NCI-H1930 (cell line): ENCODE data around the gene UBTD1.
"Not testable (repeated sequence)": the region's sequence is repeated elsewhere in the genome, so short reads cannot be mapped to it uniquely, and the experiment has no call there.

Source experiments
- DNase-seq, 2 experiments: peaks; one replicate each; lab custom pipeline; 2025; lab: John Stamatoyannopoulos, UW

Gene UBTD1

GRCh38 chr10:97538839-97539238 lies 40.1 kb downstream of the UBTD1 start:
- no peak for DNase-seq

- DNase-seq: no peak
Observed at GRCh38 chr10:97539523-97540200, 40.9 kb downstream of the UBTD1 start.

DNA sequence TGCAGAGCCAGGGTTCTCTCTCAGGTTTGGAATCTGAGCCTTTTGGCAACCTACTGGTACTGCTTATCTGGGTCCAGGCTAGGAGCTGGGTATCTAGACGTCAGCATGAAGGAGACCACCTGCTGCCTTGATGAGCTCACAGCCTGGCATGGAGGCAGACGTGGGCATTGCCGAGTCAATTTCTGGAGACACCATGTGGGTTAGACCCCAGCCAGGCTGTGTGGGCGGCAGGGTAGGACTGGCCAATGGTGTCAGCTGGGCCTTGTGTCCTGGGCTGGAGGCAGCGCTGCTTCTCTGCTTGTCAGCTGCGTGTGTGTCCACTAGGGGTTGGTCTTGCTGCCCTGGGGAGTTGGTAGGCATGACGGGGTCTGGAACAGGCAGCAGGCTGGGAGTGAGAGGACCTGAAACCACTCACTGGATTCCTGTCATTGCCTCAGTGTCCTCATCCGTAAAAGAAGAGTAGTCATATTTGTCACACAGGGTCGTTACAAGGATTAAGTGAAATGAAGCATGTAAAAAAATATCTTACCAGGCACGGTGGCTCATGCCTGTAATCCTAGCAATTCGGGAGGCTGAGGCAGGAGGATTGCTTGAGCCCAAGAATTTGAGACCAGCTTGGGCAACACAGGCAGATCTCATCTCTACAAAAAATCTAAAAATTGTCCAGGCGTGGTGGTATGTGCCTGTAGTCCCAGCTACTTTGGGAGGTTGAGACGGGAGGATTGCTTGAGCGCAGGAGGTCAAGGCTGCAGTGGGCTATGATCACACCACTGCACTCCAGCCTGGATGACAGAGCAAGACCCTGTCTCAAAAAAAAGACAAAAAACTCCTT lies 42.2 kb downstream of the UBTD1 start:
- DNase-seq: no peak

- no peak for DNase-seq
Observed at GRCh38 chr10:97542169-97543024, 43.7 kb downstream of the UBTD1 start.

GRCh38 chr10:97543025-97543546 lies 44.4 kb downstream of the UBTD1 start:
- DNase-seq: no peak

GRCh38 chr10:97546456-97547270 lies 47.9 kb downstream of the UBTD1 start:
- no peak for DNase-seq

- no peak for DNase-seq
Observed at GRCh38 chr10:97547271-97547600, 48.5 kb downstream of the UBTD1 start.

GRCh38 chr10:97547962-97548361 lies 49.2 kb downstream of the UBTD1 start:
- DNase-seq: no peak

DNA sequence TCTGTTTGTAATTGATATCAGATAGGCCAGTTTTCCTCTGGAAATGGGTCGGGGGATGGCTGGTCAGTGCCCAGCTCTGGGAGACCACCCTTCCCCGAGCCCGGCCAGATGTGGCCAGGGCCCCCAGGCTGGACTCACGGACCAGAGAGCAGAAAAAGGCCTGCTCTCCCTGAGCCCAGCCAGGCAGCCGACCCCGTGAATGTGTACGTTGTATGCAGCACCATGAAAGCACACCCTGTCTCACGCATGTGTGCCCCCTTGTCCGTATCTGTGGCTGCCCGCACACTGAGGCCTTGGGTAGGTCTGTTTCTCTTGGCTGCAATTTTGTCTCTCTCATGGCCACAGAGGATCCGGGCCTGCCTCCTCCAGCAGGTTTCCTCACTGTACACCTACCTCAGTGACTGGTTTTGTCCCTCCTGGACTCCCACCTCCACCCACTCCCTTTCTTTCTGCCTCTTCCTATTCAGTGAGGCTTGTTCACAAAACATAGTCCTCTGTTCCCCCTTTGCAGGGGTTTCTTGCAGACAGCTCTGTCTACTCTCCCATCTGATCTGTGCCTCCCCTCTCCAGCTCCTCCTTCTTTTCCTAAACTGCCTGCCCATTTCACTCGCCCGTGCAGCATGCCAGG lies 50.2 kb downstream of the UBTD1 start:
- DNase-seq: no peak

GRCh38 chr10:97549587-97550322 lies 51.0 kb downstream of the UBTD1 start:
- no peak for DNase-seq

- DNase-seq: no peak
Observed at GRCh38 chr10:97550336-97551149, 51.8 kb downstream of the UBTD1 start.

GRCh38 chr10:97551271-97551670 lies 52.5 kb downstream of the UBTD1 start:
- no peak for DNase-seq

DNA sequence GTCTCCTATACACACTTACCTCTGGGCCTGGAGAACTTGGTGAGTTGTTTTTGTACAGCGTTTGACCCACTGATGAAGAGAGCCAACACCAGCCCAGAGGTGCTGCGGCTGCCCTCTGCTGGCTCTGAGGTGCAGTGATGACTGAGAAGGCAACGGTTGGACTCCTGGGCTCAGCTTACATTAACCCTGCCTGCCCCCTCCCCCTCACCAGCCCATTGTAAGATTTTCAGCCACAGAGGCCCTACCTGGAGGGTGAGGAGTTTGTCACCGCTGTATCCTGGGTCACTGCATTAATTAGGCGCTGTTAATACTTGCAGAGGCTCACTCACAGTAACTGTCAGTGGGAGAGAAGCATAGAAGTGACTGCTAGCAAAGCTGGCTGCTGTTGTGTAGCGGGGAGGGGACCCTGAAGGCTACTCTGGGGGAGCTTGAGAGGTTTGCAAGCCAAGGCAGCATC lies 54.9 kb downstream of the UBTD1 start:
- peak in 1 of 2 experiments; percentile 13 for DNase-seq

- DNase-seq: not testable (repeated sequence)
Observed at GRCh38 chr10:97554336-97554735, 55.6 kb downstream of the UBTD1 start.

GRCh38 chr10:97555541-97555940 lies 56.8 kb downstream of the UBTD1 start:
- DNase-seq: not testable (repeated sequence)

DNA sequence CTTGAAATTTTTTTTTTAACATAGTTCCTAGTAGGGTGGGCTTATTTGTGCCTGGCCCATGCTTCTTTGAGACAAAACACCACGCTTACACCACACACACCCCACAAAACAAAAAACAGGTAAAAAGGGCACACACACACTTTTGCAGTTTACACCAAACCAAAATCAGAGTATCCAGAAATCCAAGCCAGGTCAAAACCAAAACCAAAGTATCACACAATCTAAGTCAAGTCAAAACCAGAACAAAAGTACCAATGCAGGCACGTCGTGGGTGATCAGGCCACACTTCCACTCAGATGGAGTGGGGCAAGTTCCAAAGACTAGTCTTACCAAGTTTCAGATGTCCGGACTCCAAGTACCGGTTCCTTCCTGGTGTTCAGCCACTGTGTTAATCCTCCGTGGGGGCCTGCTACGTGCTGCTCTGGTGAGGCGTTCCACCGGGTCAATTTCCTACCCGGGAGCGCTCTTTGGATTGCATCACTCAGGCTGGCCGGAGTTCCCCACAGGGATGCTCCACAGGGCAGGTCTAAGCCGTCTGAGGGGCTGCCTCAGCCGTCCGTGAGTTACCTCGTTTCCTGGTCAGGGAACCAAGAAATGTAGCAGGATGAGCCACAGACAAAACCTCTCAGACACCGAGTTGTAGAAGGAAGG lies 62.1 kb downstream of the UBTD1 start:
- DNase-seq: not testable (repeated sequence)

DNA sequence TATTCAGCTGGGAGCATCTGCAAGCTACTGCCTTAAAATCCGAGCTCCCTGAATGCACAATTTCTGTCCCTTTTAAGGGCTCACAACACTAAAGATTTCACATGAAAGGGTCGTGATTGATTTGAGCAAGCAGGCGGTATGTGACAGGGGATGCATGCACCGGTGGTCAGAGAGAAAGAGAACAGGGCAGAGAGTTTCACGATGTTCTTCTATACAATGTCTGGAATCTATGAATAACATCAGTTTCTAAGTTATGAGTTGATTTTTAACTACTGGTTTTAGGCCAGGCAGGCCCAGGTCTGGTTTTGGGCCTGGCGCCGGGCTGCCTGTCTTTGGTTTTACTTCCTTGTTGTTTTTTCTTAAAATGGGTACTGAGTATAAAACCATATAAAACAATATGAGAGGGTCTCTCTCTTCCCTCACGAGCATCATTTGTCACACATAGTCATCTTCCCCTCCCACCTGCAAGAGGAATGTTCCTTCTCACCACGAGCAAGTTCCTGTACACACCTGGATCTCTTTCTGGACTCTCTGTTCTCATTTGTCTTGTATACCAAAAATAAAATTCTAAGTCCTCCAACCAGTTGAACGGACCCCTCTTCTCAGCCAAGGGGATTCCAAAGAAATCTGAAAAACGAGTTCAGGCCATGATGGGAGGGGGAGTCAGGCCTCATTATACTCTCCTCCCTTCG lies 62.8 kb downstream of the UBTD1 start:
- not testable (repeated sequence) for DNase-seq

DNA sequence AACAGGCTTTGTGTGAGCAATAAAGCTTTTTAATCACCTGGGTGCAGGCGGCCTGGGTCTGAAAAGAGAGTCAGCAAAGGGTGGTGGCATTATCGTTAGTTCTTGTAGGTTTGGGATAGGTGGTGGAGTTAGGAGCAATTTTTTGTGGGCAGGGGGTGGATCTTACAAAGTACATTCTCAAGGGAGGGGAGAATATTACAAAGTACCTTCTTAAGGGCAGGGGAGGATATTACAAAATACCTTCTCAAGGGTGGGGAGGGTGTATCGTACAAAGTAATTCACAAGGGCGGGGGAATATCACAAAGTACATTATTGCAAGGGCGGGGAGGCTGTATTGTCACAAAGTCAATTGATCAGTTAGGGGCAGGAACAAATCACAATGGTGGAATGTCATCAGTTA lies 63.6 kb downstream of the UBTD1 start:
- not testable (repeated sequence) for DNase-seq
